Neuronal stem cell (in vitro differentiated cells): Measurements from ENCODE around the gene SOX18.
A peak's percentile ranks its signal among the peaks of the same experiment; 100 is the strongest.

Experiments used
- DNase-seq: peaks from one replicate; pipeline ENCODE4 v3.0.0-alpha.2; 2013; ENCODE audit warnings: low spot score
- H2AFZ ChIP-seq: one replicate; pipeline ENCODE4 v1.6.1; 2013; ENCODE audit warnings: mild to moderate bottlenecking, low read length, inconsistent platforms
- H2AK5ac ChIP-seq: 2 replicates; pipeline ENCODE4 v1.6.1; 2013; ENCODE audit warnings: low read depth, mild to moderate bottlenecking, inconsistent platforms, low read length, moderate library complexity, mixed read lengths
- H2BK120ac ChIP-seq: 2 replicates; pipeline ENCODE4 v1.6.1; 2013; ENCODE audit warnings: low read depth, mild to moderate bottlenecking, inconsistent platforms, low read length, moderate library complexity, mixed read lengths
- H2BK12ac ChIP-seq: one replicate; pipeline ENCODE4 v1.6.1; 2013; ENCODE audit warnings: low read length, inconsistent platforms
- H2BK15ac ChIP-seq: 2 replicates; pipeline ENCODE4 v1.6.1; 2013; ENCODE audit warnings: mild to moderate bottlenecking, low read length, inconsistent platforms, mixed read lengths
- H2BK5ac ChIP-seq: one replicate; pipeline ENCODE4 v1.6.1; 2013; ENCODE audit warnings: inconsistent platforms, mild to moderate bottlenecking, low read length, moderate library complexity
- H3K14ac ChIP-seq: one replicate; pipeline ENCODE4 v1.6.1; 2013; ENCODE audit warnings: low read length, inconsistent platforms
- H3K18ac ChIP-seq: 2 replicates; pipeline ENCODE4 v1.6.1; 2013; ENCODE audit warnings: low read length, inconsistent platforms
- H3K23ac ChIP-seq: 2 replicates; pipeline ENCODE4 v1.6.1; 2013; ENCODE audit warnings: low read depth, mild to moderate bottlenecking, mixed read lengths, low read length, inconsistent platforms; ENCODE audit not compliant: poor library complexity
- H3K27ac ChIP-seq: replicated peaks from 3 replicates; pipeline ENCODE4 v1.5.1; 2013; ENCODE audit warnings: low read length, inconsistent platforms
- H3K27me3 ChIP-seq, 3 experiments: 2 replicates each; pipeline ENCODE4 v1.6.1; 2013; ENCODE audit warnings: low read length in 3 of 3, mild to moderate bottlenecking in 2 of 3, inconsistent platforms in 1 of 3, low read depth in 1 of 3, mixed read lengths in 1 of 3, moderate library complexity in 1 of 3; ENCODE audit not compliant: control insufficient read depth in 3 of 3, insufficient read depth in 3 of 3
- H3K36me3 ChIP-seq, 2 donors: replicated peaks in 1 of 2; 2 replicates each; pipeline ENCODE4 v1.6.1; 2013; ENCODE audit warnings: low read length in 2 of 2; ENCODE audit not compliant: control insufficient read depth in 2 of 2, insufficient read depth in 2 of 2
- H3K4ac ChIP-seq: 2 replicates; pipeline ENCODE4 v1.6.1; 2013; ENCODE audit warnings: inconsistent platforms, mild to moderate bottlenecking, low read length, moderate library complexity
- H3K4me1 ChIP-seq, 2 donors: 1 replicate in 1 of 2; 2 replicates in 1 of 2; pipeline ENCODE4 v1.6.1; 2013; ENCODE audit warnings: low read length in 2 of 2, low read depth in 1 of 2; ENCODE audit not compliant: control insufficient read depth in 2 of 2, insufficient read depth in 1 of 2
- H3K4me2 ChIP-seq: one replicate; pipeline ENCODE4 v1.6.1; 2013; ENCODE audit warnings: mild to moderate bottlenecking, low read length, inconsistent platforms; ENCODE audit not compliant: insufficient read depth, poor library complexity, severe bottlenecking
- H3K4me3 ChIP-seq, 2 donors: 2 replicates each; pipeline ENCODE4 v1.5.1; 2013; ENCODE audit warnings: low read length in 2 of 2, mild to moderate bottlenecking in 2 of 2, inconsistent platforms in 1 of 2, moderate library complexity in 1 of 2
- H3K79me1 ChIP-seq: one replicate; pipeline ENCODE4 v1.6.1; 2013; ENCODE audit warnings: low read depth, mild to moderate bottlenecking, inconsistent platforms, low read length, moderate library complexity
- H3K9ac ChIP-seq: one replicate; pipeline ENCODE4 v1.6.1; 2013; ENCODE audit warnings: mild to moderate bottlenecking, low read depth, low read length, inconsistent platforms; ENCODE audit not compliant: poor library complexity
- H3K9me3 ChIP-seq, 2 donors: replicated peaks in 1 of 2; 2 replicates each; pipeline versions ENCODE3 to v1.6.1; 2013; ENCODE audit warnings: low read length in 2 of 2, mild to moderate bottlenecking in 2 of 2, inconsistent platforms in 1 of 2, low read depth in 1 of 2, mixed read lengths in 1 of 2, moderate library complexity in 1 of 2; ENCODE audit not compliant: control insufficient read depth in 2 of 2, insufficient read depth in 1 of 2
- H4K8ac ChIP-seq: one replicate; pipeline ENCODE4 v1.6.1; 2013; ENCODE audit warnings: low read depth, mild to moderate bottlenecking, inconsistent platforms, low read length, moderate library complexity
- H4K91ac ChIP-seq: one replicate; pipeline ENCODE4 v1.6.1; 2013; ENCODE audit warnings: low read length, low read depth, mild to moderate bottlenecking, inconsistent platforms; ENCODE audit not compliant: poor library complexity
- WGBS, 2 donors: extraction: QIAGEN DNeasy Blood & Tissue Kit; methylation state at CpG; one replicate each; pipeline ENCODE4 v1.1.7; 2013; ENCODE audit warnings: missing lambda C conversion rate in 2 of 2, mixed read lengths in 1 of 2; ENCODE audit not compliant: insufficient read length in 2 of 2, insufficient replicate concordance in 1 of 2; ENCODE audit errors: extremely low coverage in 2 of 2; 5-methylcytosine and 5-hydroxymethylcytosine counted together

The SOX18 gene

GRCh38 chr20:64072498-64073063, 23.1 kb upstream of the SOX18 start:
- Histone ChIP-seq H2BK120ac (no peak overlapping the region), H3K27ac (no peak overlapping the region), H3K27me3 (no peaks in the 10 kb centered on the region), H3K36me3 (peaks cover 16 to 20% of the 10 kb centered on the region in 2 donors), H4K8ac (no peak overlapping the region), H3K4ac (no peak overlapping the region), H2AK5ac (no peak overlapping the region), H3K23ac (no peak overlapping the region), H2AFZ (no peak overlapping the region), H4K91ac (no peak overlapping the region), H3K4me2 (no peak overlapping the region), H2BK12ac (no peak overlapping the region), H3K9me3 (no peaks in the 10 kb centered on the region), H3K79me1 (peaks cover 5% of the 10 kb centered on the region), H3K4me3 (peak overlapping the region in 1 of 2 donors; percentile 19), H2BK15ac (no peak overlapping the region), H3K9ac (no peak overlapping the region), H3K18ac (peak overlapping the region; percentile 38), H3K4me1 (peaks cover 0 to 2% of the 10 kb centered on the region in 2 donors), H3K14ac (no peak overlapping the region), H2BK5ac (no peak overlapping the region)
- DNase-seq = no peak
- WGBS, 2 donors = no CpG with 5 or more reads among the region's 14 CpGs

GRCh38 chr20:64071341-64072332, 22.2 kb upstream of the SOX18 start:
- Histone ChIP-seq H3K4ac (no peak overlapping the region), H2BK5ac (no peak overlapping the region), H3K4me3 (no peak overlapping the region), H2BK120ac (no peak overlapping the region), H3K4me2 (no peak overlapping the region), H2BK12ac (no peak overlapping the region), H3K14ac (peak overlapping the region; percentile 21), H3K36me3 (peaks cover 16 to 20% of the 10 kb centered on the region in 2 donors), H3K79me1 (peaks cover 2% of the 10 kb centered on the region), H4K91ac (no peak overlapping the region), H3K9me3 (no peaks in the 10 kb centered on the region), H2BK15ac (no peak overlapping the region), H3K23ac (peak overlapping the region; percentile 55), H2AFZ (no peak overlapping the region), H3K4me1 (peaks cover 0 to 2% of the 10 kb centered on the region in 2 donors), H3K18ac (no peak overlapping the region), H3K27ac (no peak overlapping the region), H2AK5ac (no peak overlapping the region), H3K27me3 (no peaks in the 10 kb centered on the region), H3K9ac (peak overlapping the region; percentile 77), H4K8ac (no peak overlapping the region)
- no peak for DNase-seq
- no CpG with 5 or more reads among the region's 30 CpGs for WGBS, 2 donors

GRCh38 chr20:64070244-64070993, 21.0 kb upstream of the SOX18 start:
- WGBS, 2 donors = no CpG with 5 or more reads among the region's 31 CpGs

More at GRCh38 chr20:64070244-64070993, 21.0 kb upstream of the SOX18 start:
- no peak overlapping the region for H3K27ac ChIP-seq
- no peak overlapping the region for H2AFZ ChIP-seq
- peak overlapping the region; percentile 82 for H3K14ac ChIP-seq
- no peak overlapping the region for H3K4me2 ChIP-seq
- H4K91ac ChIP-seq = no peak overlapping the region
- peak overlapping the region in 1 of 2 donors; percentile 6 for H3K4me3 ChIP-seq
- H3K79me1 ChIP-seq = peaks cover 2% of the 10 kb centered on the region
- peak overlapping the region; percentile 18 for H3K18ac ChIP-seq
- no peak overlapping the region for H3K9ac ChIP-seq
- no peaks in the 10 kb centered on the region for H3K27me3 ChIP-seq
- no peak overlapping the region for H4K8ac ChIP-seq
- H3K9me3 ChIP-seq = no peaks in the 10 kb centered on the region
- H3K4ac ChIP-seq = no peak overlapping the region
- peak overlapping the region; percentile 25 for H3K23ac ChIP-seq
- H2BK12ac ChIP-seq = peak overlapping the region; percentile 50
- peak overlapping the region; percentile 0 for H2AK5ac ChIP-seq
- no peak for DNase-seq
- H3K36me3 ChIP-seq = peaks cover 14 to 20% of the 10 kb centered on the region in 2 donors
- H2BK5ac ChIP-seq = peak overlapping the region; percentile 39
- H2BK120ac ChIP-seq = no peak overlapping the region
- no peak overlapping the region for H2BK15ac ChIP-seq
- H3K4me1 ChIP-seq = peaks cover 2 to 4% of the 10 kb centered on the region in 2 donors
